Prostate gland (tissue), 2 donors: ENCODE data around the gene VAV2. TPM values are rescaled to one million over a fixed set of nuclear protein-coding genes. Genes with fewer than 3 reads are reported as not detected.

Experiments used
- DNase-seq: peaks from one replicate; pipeline ENCODE4 v3.0.0-alpha.2; 2019; ENCODE audit warnings: low spot score
- H3K27ac ChIP-seq, 2 donors: fragments of 200-600 bp; sonication (generic); 2 replicates each; pipeline ENCODE4 v1.5.1; 2017 to 2019
- H3K27me3 ChIP-seq: fragments of 200-600 bp; sonication (generic); replicated peaks from 2 replicates; pipeline ENCODE4 v1.5.1; 2019; ENCODE audit not compliant: insufficient read depth
- H3K36me3 ChIP-seq, 2 donors: fragments of 200-600 bp; sonication (generic); 1 replicate in 1 of 2; 2 replicates in 1 of 2; pipeline versions ENCODE4 v1.5.1 to v1.8.1; 2017 to 2019
- H3K4me1 ChIP-seq: fragments of 200-600 bp; sonication (generic); replicated peaks from 2 replicates; pipeline ENCODE4 v1.5.1; 2019
- H3K4me3 ChIP-seq, 2 donors: fragments of 200-600 bp; sonication (generic); 2 replicates each; pipeline ENCODE4 v1.5.1; 2017 to 2019
- H3K9me3 ChIP-seq: fragments of 200-600 bp; sonication (generic); 2 replicates; pipeline ENCODE4 v1.5.1; 2017
- POLR2A ChIP-seq: fragments of 450-650 bp; IDR thresholded peaks from one replicate; pipeline ENCODE4 v1.6.1; 2016; ENCODE audit warnings: antibody characterized with exemption, mild to moderate bottlenecking
- POLR2AphosphoS5 ChIP-seq: sonication (generic); formaldehyde crosslinking; IDR thresholded peaks from one replicate; pipeline ENCODE4 v1.6.1; 2017; ENCODE audit warnings: antibody characterized with exemption
- WGBS: methylation state at CpG from one replicate; pipeline ENCODE4 v1.1.5; 2018; 5-methylcytosine and 5-hydroxymethylcytosine counted together
- intact Hi-C: fragments of 100-400 bp; cut with DNase I; formaldehyde crosslinking; loops from one replicate; pipeline ENCODE4 v1.14.2; 2022
- total RNA-seq, 2 donors: library from RNA; depleted of rRNA; stranded (reverse); fragments of >200 nt; gene quantifications; one replicate each; pipeline ENCODE4 v1.1.0, GENCODE V29; 2016
- TF ChIP-seq, protein P1 (sequence below), 4 experiments: fragments of 200-600 bp in 2 of 4; fragments of 450-650 bp in 2 of 4; sonication (generic) in 2 of 4; IDR thresholded peaks; 1 replicate in 3 of 4; 2 replicates in 1 of 4; pipeline ENCODE4 v1.5.1; 2016 to 2019; ENCODE audit warnings: antibody characterized with exemption in 4 of 4, mild to moderate bottlenecking in 2 of 4, moderate library complexity in 2 of 4

The VAV2 gene
- total RNA-seq, 2 donors from 2014 or later: 13.5 to 19.5 TPM

DNA sequence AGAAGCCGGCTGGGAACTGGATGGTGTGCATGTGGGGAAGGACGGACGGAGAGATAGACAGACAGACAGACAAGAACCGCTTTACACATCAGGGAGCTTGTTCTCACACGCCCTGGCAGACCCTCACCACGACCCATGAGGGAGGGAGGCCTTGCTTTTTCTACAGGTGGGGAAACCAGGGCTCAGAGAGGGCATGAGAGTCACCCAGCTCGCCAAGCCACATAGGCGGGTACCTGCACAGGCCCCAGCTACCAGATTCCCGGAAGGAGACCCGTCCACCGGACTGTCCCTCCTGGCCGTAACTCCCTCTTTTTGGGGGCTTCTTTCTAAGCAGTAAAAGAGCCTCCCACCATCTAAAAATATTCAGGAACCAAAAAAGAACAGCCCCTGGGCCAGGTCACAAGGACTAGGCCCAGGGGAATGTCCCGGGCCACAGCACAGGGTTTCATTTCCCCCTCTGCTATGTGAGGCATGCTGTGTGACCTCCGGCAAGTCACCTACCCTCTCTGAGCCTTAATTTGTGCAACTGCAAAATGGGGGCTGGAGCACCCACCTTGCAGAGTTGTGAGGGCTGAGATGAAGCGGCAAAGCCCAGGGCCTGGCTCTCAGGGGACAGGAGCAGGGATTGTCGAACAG is 169.6 kb downstream of the VAV2 start:
- no peaks in the 10 kb centered on the region for H3K36me3 ChIP-seq
- no peak for DNase-seq
- no peak overlapping the region for H3K27ac ChIP-seq
- H3K4me3 ChIP-seq: no peak overlapping the region
- intact Hi-C loops: no loop called here
- no peaks in the 10 kb centered on the region for H3K27me3 ChIP-seq
- TF ChIP-seq, protein P1, sequence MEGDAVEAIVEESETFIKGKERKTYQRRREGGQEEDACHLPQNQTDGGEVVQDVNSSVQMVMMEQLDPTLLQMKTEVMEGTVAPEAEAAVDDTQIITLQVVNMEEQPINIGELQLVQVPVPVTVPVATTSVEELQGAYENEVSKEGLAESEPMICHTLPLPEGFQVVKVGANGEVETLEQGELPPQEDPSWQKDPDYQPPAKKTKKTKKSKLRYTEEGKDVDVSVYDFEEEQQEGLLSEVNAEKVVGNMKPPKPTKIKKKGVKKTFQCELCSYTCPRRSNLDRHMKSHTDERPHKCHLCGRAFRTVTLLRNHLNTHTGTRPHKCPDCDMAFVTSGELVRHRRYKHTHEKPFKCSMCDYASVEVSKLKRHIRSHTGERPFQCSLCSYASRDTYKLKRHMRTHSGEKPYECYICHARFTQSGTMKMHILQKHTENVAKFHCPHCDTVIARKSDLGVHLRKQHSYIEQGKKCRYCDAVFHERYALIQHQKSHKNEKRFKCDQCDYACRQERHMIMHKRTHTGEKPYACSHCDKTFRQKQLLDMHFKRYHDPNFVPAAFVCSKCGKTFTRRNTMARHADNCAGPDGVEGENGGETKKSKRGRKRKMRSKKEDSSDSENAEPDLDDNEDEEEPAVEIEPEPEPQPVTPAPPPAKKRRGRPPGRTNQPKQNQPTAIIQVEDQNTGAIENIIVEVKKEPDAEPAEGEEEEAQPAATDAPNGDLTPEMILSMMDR (IDR thresholded peaks at IDR 0.05): no peak
- TF ChIP-seq POLR2A (no peak), POLR2AphosphoS5 (no peak)
- 95% methylated on average over 16 of the region's 16 CpGs for WGBS
- no peaks in the 10 kb centered on the region for H3K9me3 ChIP-seq
- H3K4me1 ChIP-seq: no peaks in the 10 kb centered on the region

GRCh38 chr9:133821601-133822429 is 170.3 kb downstream of the VAV2 start:
- intact Hi-C loops: no loop called here
- DNase-seq: no peak
- Histone ChIP-seq H3K4me3 (no peak overlapping the region), H3K27me3 (no peaks in the 10 kb centered on the region), H3K27ac (no peak overlapping the region), H3K9me3 (no peaks in the 10 kb centered on the region), H3K4me1 (no peaks in the 10 kb centered on the region), H3K36me3 (no peaks in the 10 kb centered on the region)
- TF ChIP-seq POLR2AphosphoS5 (no peak), POLR2A (no peak)
- TF ChIP-seq, protein P1 (IDR thresholded peaks at IDR 0.05): no peak
- 86% methylated on average over 26 of the region's 26 CpGs for WGBS

- H3K4me3 ChIP-seq: no peak overlapping the region
- DNase-seq: no peak
- H3K36me3 ChIP-seq: no peaks in the 10 kb centered on the region
- TF ChIP-seq, protein P1 (IDR thresholded peaks at IDR 0.05): no peak
- TF ChIP-seq POLR2AphosphoS5 (no peak), POLR2A (no peak)
- H3K9me3 ChIP-seq: no peaks in the 10 kb centered on the region
- intact Hi-C loops: no loop called here
- no peaks in the 10 kb centered on the region for H3K4me1 ChIP-seq
- H3K27me3 ChIP-seq: no peaks in the 10 kb centered on the region
- WGBS: 82% methylated on average over 5 of the region's 5 CpGs
- H3K27ac ChIP-seq: no peak overlapping the region
Observed at GRCh38 chr9:133819923-133820322, 172.2 kb downstream of the VAV2 start.

GRCh38 chr9:133818444-133818843 is 173.7 kb downstream of the VAV2 start:
- Histone ChIP-seq H3K4me3 (no peak overlapping the region), H3K27me3 (no peaks in the 10 kb centered on the region), H3K9me3 (no peaks in the 10 kb centered on the region), H3K27ac (no peak overlapping the region), H3K4me1 (no peaks in the 10 kb centered on the region), H3K36me3 (no peaks in the 10 kb centered on the region)
- intact Hi-C loops: no loop called here
- DNase-seq: no peak
- WGBS: 73% methylated on average over 3 of the region's 3 CpGs
- TF ChIP-seq POLR2A (no peak), POLR2AphosphoS5 (no peak)
- TF ChIP-seq, protein P1 (IDR thresholded peaks at IDR 0.05): no peak

DNA sequence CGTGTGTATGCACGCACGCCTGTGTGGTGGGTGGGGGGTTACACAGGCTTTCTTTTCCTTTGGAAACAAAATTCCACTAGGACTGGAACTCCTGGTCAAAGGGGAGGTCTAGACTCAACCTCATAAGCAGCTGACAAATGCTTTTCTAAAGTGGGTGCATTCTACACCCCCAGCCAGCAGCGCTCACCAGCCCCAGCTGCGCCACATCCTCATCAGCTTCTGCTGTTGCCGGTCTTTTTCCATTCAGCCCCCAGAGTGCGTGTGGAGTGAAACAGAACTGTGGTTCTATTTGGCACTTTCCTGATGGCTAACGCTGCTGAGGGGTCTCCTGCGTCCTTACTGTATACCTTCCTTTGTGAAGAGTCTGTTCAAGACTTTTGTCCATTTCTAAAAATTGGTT is 176.3 kb downstream of the VAV2 start:
- no peak overlapping the region for H3K27ac ChIP-seq
- H3K4me3 ChIP-seq: no peak overlapping the region
- no peaks in the 10 kb centered on the region for H3K27me3 ChIP-seq
- no peaks in the 10 kb centered on the region for H3K36me3 ChIP-seq
- H3K4me1 ChIP-seq: no peaks in the 10 kb centered on the region
- no peak for DNase-seq
- H3K9me3 ChIP-seq: no peaks in the 10 kb centered on the region
- intact Hi-C loops: no loop called here
- no peak for TF ChIP-seq POLR2AphosphoS5
- TF ChIP-seq POLR2A: no peak
- TF ChIP-seq, protein P1 (IDR thresholded peaks at IDR 0.05): no peak
- 96% methylated on average over 9 of the region's 9 CpGs for WGBS
